Parathyroid adenoma (tissue), 2 donors: ENCODE results near the gene CERK.

Experiments
- H2AFZ ChIP-seq: fragments of 300-600 bp; sonication (generic); one replicate; pipeline ENCODE4 v1.7.0; 2017; ENCODE audit warnings: antibody characterized with exemption, mild to moderate bottlenecking
- H3K27ac ChIP-seq: fragments of 300-600 bp; sonication (generic); one replicate; pipeline ENCODE4 v1.7.0; 2017
- H3K27me3 ChIP-seq: fragments of 300-600 bp; sonication (generic); one replicate; pipeline ENCODE4 v1.7.0; 2017; ENCODE audit warnings: low read length; ENCODE audit not compliant: control insufficient read depth, insufficient read depth
- H3K36me3 ChIP-seq: fragments of 300-600 bp; sonication (generic); one replicate; pipeline ENCODE4 v1.7.0; 2017; ENCODE audit warnings: low read length; ENCODE audit not compliant: control insufficient read depth, insufficient read depth
- H3K4me1 ChIP-seq: fragments of 300-600 bp; sonication (generic); one replicate; pipeline ENCODE4 v1.7.0; 2017; ENCODE audit warnings: control low read depth
- H3K4me2 ChIP-seq: fragments of 300-600 bp; sonication (generic); one replicate; pipeline ENCODE4 v1.7.0; 2017; ENCODE audit warnings: low read length
- H3K4me3 ChIP-seq: fragments of 300-600 bp; sonication (generic); one replicate; pipeline ENCODE4 v1.7.0; 2017; ENCODE audit warnings: low read depth, low read length
- H3K79me2 ChIP-seq: fragments of 300-600 bp; sonication (generic); one replicate; pipeline ENCODE4 v1.7.0; 2017; ENCODE audit warnings: control low read depth
- H3K9ac ChIP-seq: fragments of 300-600 bp; sonication (generic); one replicate; pipeline ENCODE4 v1.7.0; 2017; ENCODE audit warnings: mild to moderate bottlenecking
- H3K9me3 ChIP-seq: fragments of 300-600 bp; sonication (generic); one replicate; pipeline ENCODE4 v1.7.0; 2017; ENCODE audit warnings: low read length; ENCODE audit not compliant: control insufficient read depth
- CTCF ChIP-seq: fragments of 300-600 bp; sonication (generic); IDR thresholded peaks from one replicate; pipeline ENCODE4 v1.7.0; 2017; ENCODE audit warnings: antibody characterized with exemption, mild to moderate bottlenecking
- donor health status: primary hyperparathyroidism.

CERK gene

GRCh38 chr22:46754110-46754799 lies 16.2 kb upstream of the CERK start:
- H2AFZ ChIP-seq = no peak overlapping the region
- no peaks in the 10 kb centered on the region for H3K79me2 ChIP-seq
- H3K27me3 ChIP-seq = no peaks in the 10 kb centered on the region
- no peak for TF ChIP-seq CTCF
- H3K36me3 ChIP-seq = no peaks in the 10 kb centered on the region
- no peak overlapping the region for H3K9ac ChIP-seq
- H3K9me3 ChIP-seq = no peaks in the 10 kb centered on the region
- no peaks in the 10 kb centered on the region for H3K4me1 ChIP-seq
- peak overlapping the region; percentile 12 for H3K4me3 ChIP-seq
- H3K27ac ChIP-seq = peak overlapping the region; percentile 63
- peak overlapping the region; percentile 20 for H3K4me2 ChIP-seq

GRCh38 chr22:46753761-46754109 lies 15.7 kb upstream of the CERK start:
- peak overlapping the region; percentile 20 for H3K4me2 ChIP-seq
- H3K9me3 ChIP-seq = no peaks in the 10 kb centered on the region
- H3K4me1 ChIP-seq = no peaks in the 10 kb centered on the region
- peak overlapping the region; percentile 63 for H3K27ac ChIP-seq
- H3K36me3 ChIP-seq = no peaks in the 10 kb centered on the region
- no peaks in the 10 kb centered on the region for H3K27me3 ChIP-seq
- TF ChIP-seq CTCF = no peak
- no peak overlapping the region for H3K4me3 ChIP-seq
- no peak overlapping the region for H2AFZ ChIP-seq
- no peak overlapping the region for H3K9ac ChIP-seq
- H3K79me2 ChIP-seq = no peaks in the 10 kb centered on the region

- Histone ChIP-seq H3K9ac (no peak overlapping the region), H3K27ac (peak overlapping the region; percentile 63), H3K79me2 (no peaks in the 10 kb centered on the region), H3K4me3 (no peak overlapping the region), H3K4me2 (no peak overlapping the region), H3K4me1 (no peaks in the 10 kb centered on the region), H3K27me3 (no peaks in the 10 kb centered on the region), H3K9me3 (no peaks in the 10 kb centered on the region), H3K36me3 (no peaks in the 10 kb centered on the region), H2AFZ (no peak overlapping the region)
- TF ChIP-seq CTCF = no peak
These were observed 15.3 kb upstream of the CERK start for GRCh38 chr22:46753360-46753759.

GRCh38 chr22:46752988-46753310 lies 14.9 kb upstream of the CERK start:
- no peaks in the 10 kb centered on the region for H3K36me3 ChIP-seq
- H3K4me2 ChIP-seq = no peak overlapping the region
- H3K27ac ChIP-seq = no peak overlapping the region
- H3K4me1 ChIP-seq = no peaks in the 10 kb centered on the region
- no peak overlapping the region for H2AFZ ChIP-seq
- no peaks in the 10 kb centered on the region for H3K27me3 ChIP-seq
- TF ChIP-seq CTCF = no peak
- no peak overlapping the region for H3K9ac ChIP-seq
- no peaks in the 10 kb centered on the region for H3K79me2 ChIP-seq
- H3K4me3 ChIP-seq = no peak overlapping the region
- H3K9me3 ChIP-seq = no peaks in the 10 kb centered on the region

GRCh38 chr22:46752286-46752987 lies 14.4 kb upstream of the CERK start:
- Histone ChIP-seq H3K9ac (no peak overlapping the region), H3K27me3 (no peaks in the 10 kb centered on the region), H3K27ac (no peak overlapping the region), H3K4me3 (no peak overlapping the region), H3K9me3 (no peaks in the 10 kb centered on the region), H3K36me3 (no peaks in the 10 kb centered on the region), H3K79me2 (no peaks in the 10 kb centered on the region), H3K4me2 (no peak overlapping the region), H3K4me1 (no peaks in the 10 kb centered on the region), H2AFZ (no peak overlapping the region)
- TF ChIP-seq CTCF = no peak
